GM19025 (cell line): Measurements from ENCODE around the gene SLC27A1.

Experiments used
- ATAC-seq: cut with Tn5 transposase; IDR thresholded peaks from one replicate; pipeline ENCODE4 v1.9.1; 2021; ENCODE audit warnings: mild to moderate bottlenecking, low read depth, moderate library complexity; ENCODE audit not compliant: unreplicated experiment

SLC27A1 gene

DNA sequence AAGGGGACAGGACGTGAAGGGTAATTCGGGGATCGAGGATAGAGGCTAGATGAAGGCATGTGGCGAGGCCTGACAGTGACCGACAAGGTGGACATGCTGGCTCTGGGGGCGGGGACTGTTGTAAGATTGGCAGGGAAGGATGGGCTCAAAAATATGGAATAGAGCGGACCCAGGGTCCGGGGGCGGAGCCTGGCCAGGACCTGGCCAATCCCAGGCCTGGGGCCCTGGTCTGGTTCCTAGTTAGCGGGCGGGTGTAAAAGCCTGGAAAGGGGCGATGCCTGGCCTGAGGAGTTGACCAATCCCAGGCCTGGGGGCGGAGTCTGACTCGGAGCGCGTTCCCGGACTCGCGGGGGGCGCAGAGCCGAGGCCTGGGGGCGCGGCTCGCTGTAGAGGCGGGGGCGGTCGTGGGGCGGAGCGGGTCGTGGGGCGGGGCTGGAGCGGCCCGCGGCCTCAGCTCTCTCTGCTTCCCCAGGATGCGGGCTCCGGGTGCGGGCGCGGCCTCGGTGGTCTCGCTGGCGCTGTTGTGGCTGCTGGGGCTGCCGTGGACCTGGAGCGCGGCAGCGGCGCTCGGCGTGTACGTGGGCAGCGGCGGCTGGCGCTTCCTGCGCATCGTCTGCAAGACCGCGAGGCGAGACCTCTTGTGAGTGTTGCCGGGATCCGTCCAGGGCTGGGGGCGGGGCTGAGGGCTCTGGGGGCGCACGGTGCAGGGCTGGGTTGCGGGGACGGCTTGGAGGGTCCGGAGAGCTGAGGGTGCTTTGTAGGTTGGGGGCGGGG is at the start of gene SLC27A1:
TSS of gene SLC27A1 (plus strand) at position 457 of the 774 bp plus-strand sequence. CDS start at position 474, 17 bp downstream.
- ATAC-seq, result peak; percentile 75

DNA sequence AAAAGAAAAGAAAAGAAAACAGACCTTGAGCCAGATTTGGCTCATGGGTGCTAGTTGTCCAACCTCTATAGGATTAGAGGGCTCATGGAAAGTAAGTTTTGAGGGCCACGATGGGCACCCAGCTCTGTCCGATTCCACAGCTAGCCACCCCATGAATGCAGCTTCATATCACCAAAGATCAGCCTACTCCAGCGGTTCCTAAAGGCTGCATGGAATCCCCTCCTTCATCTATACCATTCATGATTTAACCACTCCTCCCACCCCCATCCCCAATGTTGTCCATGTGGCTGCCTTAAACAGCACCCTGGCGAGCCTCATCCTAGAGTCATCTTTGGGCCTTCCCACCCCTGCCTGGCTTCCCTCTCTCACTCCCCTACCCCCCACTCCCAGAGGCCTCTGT is 48.4 kb upstream of the SLC27A1 start:
- ATAC-seq, result no peak

DNA sequence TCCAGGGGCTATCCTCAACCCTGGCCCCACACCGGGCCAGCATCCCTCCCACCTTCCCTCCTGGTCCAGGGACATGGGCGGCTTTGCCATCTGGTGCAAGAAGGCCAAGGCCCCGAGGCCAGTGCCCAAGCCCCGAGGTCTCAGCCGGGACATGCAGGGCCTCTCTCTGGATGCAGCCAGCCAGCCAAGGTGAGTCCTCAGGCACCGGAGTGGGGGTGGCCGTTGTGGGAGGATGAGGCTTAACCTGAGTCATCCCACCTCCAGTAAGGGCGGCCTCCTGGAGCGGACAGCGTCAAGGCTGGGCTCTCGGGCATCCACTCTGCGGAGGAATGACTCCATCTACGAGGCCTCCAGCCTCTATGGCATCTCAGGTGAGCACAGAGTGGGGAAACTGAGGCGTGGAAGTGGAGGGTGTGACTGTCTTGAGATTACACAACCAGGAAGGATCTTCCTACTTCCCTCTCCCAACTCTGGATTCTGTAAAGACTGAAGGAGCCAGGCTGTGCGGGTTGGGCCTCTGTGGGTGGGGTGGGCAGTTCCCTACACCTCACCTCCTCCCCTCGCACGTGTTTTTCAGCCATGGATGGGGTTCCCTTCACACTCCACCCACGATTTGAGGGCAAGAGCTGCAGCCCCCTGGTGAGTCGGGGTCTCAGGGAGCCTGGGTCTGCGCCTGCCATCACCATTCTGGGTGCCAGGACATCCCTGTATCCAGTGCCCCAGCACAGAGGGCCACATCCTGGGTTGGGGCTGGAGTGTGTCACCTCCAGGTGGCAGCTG is 46.7 kb upstream of the SLC27A1 start:
- ATAC-seq, result no peak

DNA sequence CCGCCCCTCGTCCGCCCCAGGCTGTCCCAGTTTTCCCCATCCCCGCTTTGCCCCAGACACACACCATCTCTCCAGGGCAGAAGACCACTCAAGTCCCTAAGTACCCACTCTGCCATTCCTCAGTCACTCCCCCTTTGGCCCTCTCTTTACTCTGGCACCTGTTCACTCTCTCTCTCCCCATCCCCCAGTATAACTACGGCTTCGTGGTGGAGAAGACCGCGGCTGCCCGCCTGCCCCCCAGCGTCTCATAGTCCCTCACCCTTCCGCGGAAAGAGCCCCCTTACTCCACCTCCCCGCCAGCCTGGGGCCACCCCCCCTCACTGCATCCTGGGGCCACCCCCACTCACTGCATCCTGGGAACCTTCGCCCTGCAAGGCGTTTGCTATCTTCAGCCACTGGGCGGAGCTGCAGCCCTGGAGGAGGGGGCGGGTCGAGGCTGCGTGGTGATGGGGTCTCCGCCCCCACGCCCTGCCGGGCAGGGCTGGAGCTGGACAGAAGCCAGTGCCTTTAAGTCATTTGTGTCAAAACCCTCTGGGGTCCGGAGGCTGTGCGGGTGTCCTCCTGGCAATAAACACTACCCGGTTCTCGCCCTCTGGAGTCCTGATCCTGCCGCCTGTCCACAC is 45.5 kb upstream of the SLC27A1 start:
- ATAC-seq, result no peak

DNA sequence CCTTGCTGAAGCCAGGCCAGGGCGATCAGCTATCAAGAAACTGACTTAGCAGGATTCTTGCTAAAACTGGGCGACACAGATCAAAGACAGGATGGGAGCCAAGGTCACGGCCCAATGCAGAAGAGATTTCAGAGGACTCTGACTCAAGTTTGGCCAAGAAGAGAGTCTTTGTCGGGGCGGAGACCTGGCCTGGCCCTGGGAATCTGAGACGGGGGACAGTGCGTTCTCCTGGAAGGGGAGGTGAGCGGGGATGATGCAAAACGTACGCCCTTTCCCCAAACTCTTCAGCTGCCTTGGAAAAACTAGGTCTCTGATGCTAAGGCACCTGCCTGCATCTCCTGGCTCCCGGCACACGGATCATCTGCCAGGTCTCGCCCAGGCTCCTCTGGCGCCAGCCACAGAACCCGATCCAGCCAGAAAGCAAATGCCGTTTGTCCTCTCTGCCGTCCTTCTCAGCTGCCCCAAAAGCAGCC is 40.6 kb upstream of the SLC27A1 start:
- no peak for ATAC-seq

DNA sequence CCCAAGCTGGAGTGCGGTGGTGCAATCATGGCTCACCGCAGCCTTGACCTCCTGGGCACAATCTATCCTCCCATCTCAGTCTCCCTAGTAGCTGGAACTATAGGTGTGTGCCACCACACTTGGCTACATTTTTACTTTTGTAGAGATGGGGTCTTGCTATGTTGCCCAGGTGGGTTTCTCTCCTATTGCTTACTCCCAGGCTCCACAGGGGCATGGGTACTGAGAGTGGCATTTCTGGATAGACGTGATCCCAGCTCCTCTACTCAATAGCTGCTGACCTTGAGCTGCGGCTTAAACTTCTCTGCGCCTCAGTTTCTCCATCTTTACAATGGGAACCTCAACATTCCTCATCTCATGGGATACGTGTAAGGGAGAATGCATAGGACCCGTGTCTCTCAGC is 38.9 kb upstream of the SLC27A1 start:
- ATAC-seq, result no peak

DNA sequence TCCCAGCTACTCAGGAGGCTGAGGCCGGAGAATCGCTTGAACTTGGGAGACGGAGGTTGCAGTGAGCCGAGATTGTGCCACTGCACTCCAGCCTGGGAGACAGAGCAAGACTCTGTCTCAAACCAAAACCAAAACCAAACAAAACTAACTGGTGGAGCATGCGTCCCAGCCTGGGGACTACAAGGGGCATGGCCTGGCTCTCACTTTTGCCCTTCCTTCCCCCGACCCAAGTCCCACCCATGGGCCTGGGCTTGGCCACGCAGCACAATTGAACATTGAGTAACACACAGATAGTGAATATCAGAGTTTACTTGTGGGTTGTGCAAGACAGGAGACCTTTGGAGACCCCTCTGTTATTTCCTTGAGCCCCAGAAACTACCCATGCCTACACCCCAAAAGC is 35.1 kb upstream of the SLC27A1 start:
- ATAC-seq, result no peak

DNA sequence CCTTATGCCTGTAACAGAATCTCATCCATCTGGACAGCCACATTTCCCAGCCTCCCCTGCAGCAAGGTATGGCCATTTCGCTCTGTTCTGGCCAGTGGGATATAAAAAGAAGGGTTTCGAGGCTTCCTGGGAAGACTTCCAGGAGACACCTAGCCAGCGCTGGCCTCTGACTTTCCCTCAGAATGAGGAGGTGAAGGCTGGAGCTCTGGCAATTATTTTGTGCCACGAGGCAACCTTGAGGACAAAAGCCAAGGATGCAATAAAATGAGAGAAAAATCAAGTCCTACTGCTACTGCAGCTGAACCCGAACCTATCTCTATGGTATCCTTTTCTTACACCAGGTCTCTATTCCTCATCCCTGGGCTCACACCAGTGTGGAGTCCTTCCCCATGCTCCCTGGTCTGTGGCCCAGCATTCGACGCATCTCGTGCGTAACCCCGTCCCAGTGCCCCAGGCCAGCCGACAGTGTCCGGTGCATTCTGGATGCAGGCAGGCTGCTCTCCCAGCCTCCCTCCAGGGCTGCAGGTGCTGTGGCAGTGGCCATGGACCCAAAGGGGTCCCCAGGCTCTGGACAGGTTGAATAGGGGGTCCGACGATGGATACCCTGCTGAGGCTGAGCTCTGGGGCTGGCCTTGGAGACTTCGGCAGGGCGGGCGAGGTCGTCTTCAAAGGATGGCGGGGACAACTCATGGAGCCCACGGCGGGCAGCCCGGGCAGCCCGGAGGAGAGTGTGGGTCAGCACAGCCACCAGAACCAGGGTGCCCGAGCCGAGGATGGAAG is 34.0 kb upstream of the SLC27A1 start:
- ATAC-seq, result no peak

DNA sequence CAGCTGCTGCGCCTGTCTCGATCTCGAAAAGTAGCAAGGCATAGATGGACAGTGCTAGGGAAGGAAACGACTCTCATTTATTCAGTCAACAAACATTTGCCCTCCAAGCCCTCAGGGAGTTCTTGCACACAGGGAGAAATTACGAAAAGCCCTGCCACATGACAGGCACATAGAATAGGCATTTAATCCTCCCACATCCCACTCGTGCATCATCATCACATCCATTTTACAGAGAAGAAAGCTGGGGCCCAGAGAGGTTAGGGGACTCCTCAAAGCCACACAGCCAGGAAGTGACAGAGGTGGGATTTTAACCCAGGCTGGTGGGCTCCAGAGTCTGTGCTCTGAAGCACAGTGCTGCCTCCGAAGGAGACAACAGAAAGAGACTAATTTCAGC is 33.5 kb upstream of the SLC27A1 start:
- no peak for ATAC-seq

DNA sequence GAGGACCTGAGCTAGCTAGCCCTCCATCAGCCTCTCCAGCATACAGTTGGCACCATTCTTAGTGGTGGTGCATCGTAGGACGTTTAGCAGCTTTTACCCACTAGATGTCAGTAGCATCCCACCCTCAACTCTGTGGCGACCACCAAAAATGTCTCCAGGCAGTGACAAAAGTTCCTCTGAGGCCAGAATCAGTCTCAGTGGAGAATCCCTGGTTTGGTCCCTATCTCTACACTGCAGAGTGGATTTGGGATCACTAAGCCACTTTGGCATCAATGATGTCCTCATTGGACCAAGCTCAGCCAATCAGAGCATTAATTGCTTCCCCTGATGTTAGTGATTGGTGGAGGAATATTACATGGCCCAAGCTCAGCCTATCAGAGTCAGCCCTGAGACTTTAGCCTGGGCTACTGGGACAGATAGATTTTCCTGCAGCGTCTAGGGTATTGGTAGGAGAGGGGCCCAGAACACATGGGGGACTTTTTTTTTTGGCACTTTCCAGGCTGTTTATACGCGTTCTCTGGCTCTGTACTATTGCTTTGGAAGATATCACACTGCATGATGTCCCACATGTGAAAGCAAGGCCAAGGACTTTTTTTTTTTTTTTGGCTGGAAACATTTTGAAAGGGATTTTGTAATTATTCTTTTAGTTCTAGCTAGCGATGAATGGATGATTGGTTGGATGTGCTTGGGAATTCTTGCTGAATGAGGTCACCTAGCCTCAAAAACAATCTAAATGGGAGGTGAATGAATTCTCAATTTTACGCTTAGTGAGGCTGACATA is 28.9 kb upstream of the SLC27A1 start:
- no peak for ATAC-seq

DNA sequence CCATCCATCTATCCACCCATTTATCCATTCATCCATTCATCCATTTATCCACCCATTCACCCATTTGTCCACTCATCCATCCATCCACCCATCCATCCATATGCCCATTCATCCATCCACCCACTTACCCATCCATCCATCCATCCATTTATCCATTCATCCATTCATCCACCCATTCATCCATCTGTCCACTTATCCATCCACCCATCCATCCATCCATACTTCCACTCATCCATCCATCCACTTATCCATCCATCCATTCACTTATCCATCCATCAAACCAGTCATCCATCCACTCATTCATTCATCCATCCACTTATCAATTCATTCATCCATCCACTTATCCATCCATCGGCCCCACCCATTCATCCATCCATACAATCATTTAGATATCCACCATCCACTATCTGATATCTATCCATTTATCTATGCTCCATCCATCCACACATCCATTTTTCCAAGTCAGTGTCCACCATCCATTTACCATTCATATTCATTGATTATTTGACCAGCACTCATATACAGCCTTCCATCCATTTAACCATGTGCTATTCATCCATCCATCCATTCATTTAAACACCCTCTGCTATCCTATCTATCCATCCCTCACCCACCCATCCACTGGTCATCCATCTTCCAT is 24.7 kb upstream of the SLC27A1 start:
- no peak for ATAC-seq

DNA sequence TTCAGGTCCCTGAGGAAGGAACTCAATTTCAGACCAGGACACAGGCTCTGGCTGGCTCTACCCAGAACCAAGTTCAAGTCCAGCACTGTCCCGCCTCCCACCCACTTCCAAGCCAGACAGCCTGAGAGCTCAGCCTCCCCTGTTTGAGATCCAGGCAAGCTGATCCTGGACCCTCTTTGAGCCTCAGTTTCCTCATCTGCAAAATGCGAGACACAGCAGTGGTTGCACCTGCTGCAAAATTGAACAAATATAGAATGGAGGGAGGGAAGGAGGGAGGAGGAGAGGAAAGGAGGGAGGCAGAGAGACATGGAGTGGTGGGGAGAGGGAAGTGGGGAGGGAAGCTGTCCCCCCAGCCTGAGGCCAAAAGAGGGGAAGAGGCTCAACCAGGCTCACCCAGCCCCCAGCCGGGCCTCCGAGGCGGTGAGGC is 22.6 kb upstream of the SLC27A1 start:
- ATAC-seq, result no peak

DNA sequence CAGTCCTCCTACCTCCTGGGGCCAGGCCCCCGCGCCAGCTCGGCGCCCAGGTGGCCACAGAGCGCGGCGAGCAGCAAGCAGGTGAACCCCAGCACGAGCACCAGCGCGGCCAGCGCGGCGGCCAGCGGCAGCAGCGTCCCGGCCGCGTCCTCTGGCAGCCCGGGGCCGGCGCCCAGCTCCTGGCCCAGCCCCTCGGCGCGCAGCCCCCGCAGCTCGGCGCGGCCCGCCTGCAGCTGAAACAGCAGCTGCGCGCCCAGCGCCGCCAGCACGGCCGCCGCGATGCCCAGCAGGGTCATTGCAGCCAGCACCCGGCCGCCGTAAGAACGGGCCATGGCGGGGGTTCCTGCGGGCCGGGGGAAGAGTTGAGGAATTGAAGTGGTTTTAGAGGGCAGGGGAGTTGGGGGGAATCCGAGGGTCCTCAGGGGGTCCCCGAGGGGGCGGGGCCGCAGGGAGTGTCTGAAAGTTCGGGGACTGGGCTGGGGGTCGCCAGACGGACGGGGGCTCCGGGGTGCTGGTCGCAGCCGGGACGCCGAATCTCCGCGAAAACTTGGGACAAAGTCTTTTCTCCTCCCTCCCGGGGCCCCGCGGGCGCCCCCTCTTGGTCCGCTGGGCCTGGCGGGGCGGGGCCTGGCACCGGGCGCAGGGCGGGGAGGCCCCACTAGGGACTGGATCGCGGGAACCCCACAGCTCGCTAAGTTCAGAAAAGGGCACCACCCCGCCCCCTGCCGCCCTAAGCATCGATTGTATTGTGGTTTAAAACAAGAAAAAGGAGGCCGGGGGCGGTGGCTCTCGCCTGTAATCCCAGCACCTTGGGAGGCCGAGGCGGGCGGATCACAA is 22.0 kb upstream of the SLC27A1 start, which contains the start of gene TMEM221:
TSS of gene TMEM221 (minus strand) at position 538 of the 837 bp plus-strand sequence. CDS start at position 332, 206 bp downstream.
- ATAC-seq, result no peak

DNA sequence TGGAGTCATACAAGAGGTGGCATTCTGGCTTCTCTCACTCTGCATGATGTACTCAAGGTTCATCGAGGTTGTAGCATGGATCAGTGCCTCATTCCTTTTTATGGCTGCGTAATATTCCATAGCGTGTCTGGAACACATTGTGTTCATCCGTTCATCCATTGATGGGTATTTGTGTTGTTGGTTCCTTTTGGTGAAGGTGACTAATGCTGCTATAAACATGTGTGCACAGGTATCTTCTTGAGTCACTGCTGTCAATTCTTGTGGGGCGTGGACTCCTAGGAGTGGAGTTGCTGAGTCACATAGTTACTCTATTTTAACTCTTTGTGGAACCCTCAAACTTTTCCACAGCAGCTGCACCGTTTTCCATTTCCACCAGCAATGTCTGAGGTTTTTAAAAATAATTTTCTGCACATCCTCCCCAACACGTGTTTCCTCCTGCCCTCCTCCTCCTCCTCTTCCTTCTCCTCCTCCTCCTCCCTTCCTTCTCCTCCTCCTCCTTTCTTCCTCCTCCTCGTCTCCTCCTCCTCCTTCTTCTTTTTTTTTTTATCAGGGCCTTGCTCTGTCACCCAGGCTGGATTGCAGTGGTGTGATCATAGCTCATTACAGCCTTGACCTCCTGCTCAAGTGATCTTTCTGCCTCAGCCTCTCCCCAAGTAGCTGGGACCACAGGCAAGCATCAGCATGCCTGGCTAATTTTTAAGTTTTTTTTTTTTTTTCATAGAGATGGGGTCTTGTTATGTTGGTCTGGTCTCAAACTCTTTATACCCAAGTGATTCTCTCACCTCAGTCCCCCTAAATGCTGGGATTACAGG is 19.9 kb upstream of the SLC27A1 start:
- ATAC-seq, result no peak

DNA sequence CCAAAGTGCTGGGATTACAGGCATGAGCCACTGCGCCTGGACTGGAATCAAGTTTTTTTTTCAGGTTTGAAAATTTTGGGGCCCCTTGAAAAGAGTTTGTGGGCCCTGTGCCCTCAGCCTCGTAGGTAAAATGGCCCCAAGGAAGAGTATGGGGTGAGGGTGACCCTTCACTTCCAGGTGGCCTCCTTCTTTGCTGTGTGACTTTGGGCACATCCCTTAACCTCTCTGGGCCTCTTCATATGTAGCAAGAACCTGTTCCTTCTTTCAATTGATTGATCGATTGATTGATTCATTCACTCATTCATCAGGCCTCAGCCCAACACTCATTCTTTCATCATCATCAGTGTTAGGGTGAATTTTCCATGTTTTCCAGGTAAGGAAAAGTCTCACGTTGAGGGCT is 18.5 kb upstream of the SLC27A1 start:
- no peak for ATAC-seq

DNA sequence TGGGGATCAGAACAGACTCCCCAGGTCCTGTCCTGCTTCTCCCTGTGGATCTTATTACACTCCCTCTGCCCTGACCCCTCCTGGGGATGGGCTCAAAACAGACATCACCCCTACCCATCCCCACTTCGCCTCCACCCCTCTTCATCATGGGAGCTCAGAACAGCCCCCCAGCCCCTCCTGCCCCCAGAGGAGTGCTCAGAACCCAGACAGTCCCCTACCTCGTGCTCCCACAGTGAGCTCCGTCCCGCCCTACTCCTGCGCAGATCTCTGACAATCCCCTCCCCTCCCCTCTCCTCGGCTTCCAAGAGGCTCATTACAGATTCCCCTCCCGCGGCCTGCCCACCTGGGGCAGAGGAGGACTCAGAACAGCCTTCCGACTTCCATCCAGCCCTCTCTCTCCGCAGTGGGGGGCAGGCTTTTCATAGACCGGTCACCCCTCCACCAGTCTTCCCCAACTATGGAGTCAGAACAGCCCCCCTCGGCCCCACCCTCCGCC is 15.7 kb upstream of the SLC27A1 start:
- no peak for ATAC-seq
